ENCODE results near the gene APBA3. TPM values are rescaled to one million over a fixed set of nuclear protein-coding genes. Genes with fewer than 3 reads are reported as not detected.

The APBA3 gene
- total RNA-seq (2014; rRNA removed; shearing (Covaris generic)) = 16.6 and 26.4 TPM in 2 replicates

GRCh38 chr19:3761382-3762129, at the start of gene APBA3:
TSS of gene APBA3 (minus strand) at chr19:3761692. CDS start at chr19:3760264, 1,428 bp downstream.

GRCh38 chr19:3785938-3786824, 24.7 kb upstream of the APBA3 start, which contains the start of gene MATK:
TSS of gene MATK (minus strand) at chr19:3786381. CDS start at chr19:3785135, 1,246 bp downstream.

GRCh38 chr19:3771906-3772455, 10.5 kb upstream of the APBA3 start, which contains the start of gene RAX2:
TSS of gene RAX2 (minus strand) at chr19:3772228. CDS start at chr19:3771742, 486 bp downstream.

GRCh38 chr19:3762501-3763459, 1.3 kb upstream of the APBA3 start, which contains the start of gene MRPL54:
TSS of gene MRPL54 (plus strand) at chr19:3762682. CDS start at chr19:3762701, 19 bp downstream.

GRCh38 chr19:3708207-3708931, 53.1 kb downstream of the APBA3 start, which contains the start of gene TJP3:
TSS of gene TJP3 (plus strand) at chr19:3708384. CDS start at chr19:3728433, 20,049 bp downstream.

Small RNAs within 50 kb of the gene (small RNA-seq; reads per million reads assigned to genes)
- not detected for gene AC005777.1

Other genes starting within 250 kb of the APBA3 start
- gene TEKTIP1, start 222.5 kb downstream of the APBA3 start, total RNA-seq (2014; rRNA removed; shearing (Covaris generic)) = not detected in 2 replicates
- gene MFSD12, start 204.1 kb downstream of the APBA3 start, total RNA-seq (2014; rRNA removed; shearing (Covaris generic)) = 346 and 438 TPM in 2 replicates
- gene HMG20B, start 188.7 kb downstream of the APBA3 start, total RNA-seq (2014; rRNA removed; shearing (Covaris generic)) = 260 and 301 TPM in 2 replicates
- not detected in 2 replicates for gene GIPC3, start 176.2 kb downstream of the APBA3 start, total RNA-seq (2014; rRNA removed; shearing (Covaris generic))
- 0.32 and 0.87 TPM in 2 replicates for gene TBXA2R, start 154.8 kb downstream of the APBA3 start, total RNA-seq (2014; rRNA removed; shearing (Covaris generic))
- gene CACTIN, start 134.9 kb downstream of the APBA3 start, total RNA-seq (2014; rRNA removed; shearing (Covaris generic)) = 26.7 and 39.1 TPM in 2 replicates
- 9.5 and 11.2 TPM in 2 replicates for gene PIP5K1C, start 61.2 kb downstream of the APBA3 start, total RNA-seq (2014; rRNA removed; shearing (Covaris generic))
- gene TJP3, start 53.3 kb downstream of the APBA3 start, total RNA-seq (2014; rRNA removed; shearing (Covaris generic)) = 0.03 TPM in 1 of 2 replicates, not detected in the other
- 135 and 152 TPM in 2 replicates for gene MRPL54, start 990 bp upstream of the APBA3 start, total RNA-seq (2014; rRNA removed; shearing (Covaris generic))
- not detected in 2 replicates for gene RAX2, start 10.5 kb upstream of the APBA3 start, total RNA-seq (2014; rRNA removed; shearing (Covaris generic))
- gene MATK, start 24.7 kb upstream of the APBA3 start, total RNA-seq (2014; rRNA removed; shearing (Covaris generic)) = not detected in 2 replicates
- gene ZFR2, start 107.3 kb upstream of the APBA3 start, total RNA-seq (2014; rRNA removed; shearing (Covaris generic)) = not detected in 2 replicates
- not detected in 2 replicates for gene ATCAY, start 119.0 kb upstream of the APBA3 start, total RNA-seq (2014; rRNA removed; shearing (Covaris generic))
- not detected in 2 replicates for gene NMRK2, start 171.4 kb upstream of the APBA3 start, total RNA-seq (2014; rRNA removed; shearing (Covaris generic))
- 124 and 126 TPM in 2 replicates for gene DAPK3, start 209.4 kb upstream of the APBA3 start, total RNA-seq (2014; rRNA removed; shearing (Covaris generic))
- gene EEF2, start 223.8 kb upstream of the APBA3 start, total RNA-seq (2014; rRNA removed; shearing (Covaris generic)) = 2,078 and 2,088 TPM in 2 replicates
- gene PIAS4, start 246.0 kb upstream of the APBA3 start, total RNA-seq (2014; rRNA removed; shearing (Covaris generic)) = 17.6 and 22.6 TPM in 2 replicates

Data from A375 (cell line).